Neural progenitor cell (in vitro differentiated cells): ENCODE results near the gene MARCHF3. TPM values are rescaled to one million over a fixed set of nuclear protein-coding genes. Genes with fewer than 3 reads are reported as not detected.

Experiments used
- DNase-seq: peaks from one replicate; pipeline ENCODE4 v3.0.0-alpha.2; 2016; ENCODE audit warnings: low spot score
- H2AFZ ChIP-seq: fragments of 200-600 bp; sonication (generic); replicated peaks from 2 replicates; pipeline ENCODE4 v1.6.1; 2016; ENCODE audit warnings: antibody characterized with exemption
- H3F3A ChIP-seq: fragments of 200-600 bp; sonication (generic); 2 replicates; pipeline ENCODE4 v1.6.1; 2016; ENCODE audit warnings: antibody characterized with exemption, low read depth
- H3K27ac ChIP-seq: fragments of 200-600 bp; sonication (generic); 2 replicates; pipeline ENCODE4 v1.5.1; 2016; ENCODE audit warnings: mild to moderate bottlenecking
- H3K27me3 ChIP-seq: fragments of 200-600 bp; sonication (generic); 2 replicates; pipeline ENCODE4 v1.6.1; 2016; ENCODE audit warnings: mild to moderate bottlenecking, moderate library complexity
- H3K36me3 ChIP-seq: fragments of 200-600 bp; sonication (generic); 2 replicates; pipeline ENCODE4 v1.5.1; 2016
- H3K4me1 ChIP-seq: fragments of 200-600 bp; sonication (generic); 2 replicates; pipeline ENCODE4 v1.6.1; 2016; ENCODE audit warnings: mixed run types
- H3K4me2 ChIP-seq: fragments of 200-600 bp; sonication (generic); 2 replicates; pipeline ENCODE4 v1.6.1; 2016
- H3K4me3 ChIP-seq: fragments of 200-600 bp; sonication (generic); 2 replicates; pipeline ENCODE4 v1.5.1; 2016
- H3K79me2 ChIP-seq: fragments of 200-600 bp; sonication (generic); 2 replicates; pipeline ENCODE4 v1.6.1; 2016; ENCODE audit warnings: low read depth
- H3K9ac ChIP-seq: fragments of 200-600 bp; sonication (generic); 2 replicates; pipeline ENCODE4 v1.6.1; 2016
- H3K9me3 ChIP-seq: fragments of 200-600 bp; sonication (generic); 2 replicates; pipeline ENCODE4 v1.5.1; 2016; ENCODE audit warnings: low read depth
- H4K20me1 ChIP-seq: fragments of 200-600 bp; sonication (generic); 2 replicates; pipeline ENCODE4 v1.6.1; 2016; ENCODE audit warnings: low read depth
- H3K27ac Mint-ChIP-seq: 3 replicates; pipeline ENCODE4 v1.8.0; 2021; ENCODE audit warnings: mixed read lengths
- H3K27me3 Mint-ChIP-seq: 2 replicates; pipeline ENCODE4 v1.8.0; 2022; ENCODE audit warnings: low read depth, mild to moderate bottlenecking, inconsistent platforms, moderate library complexity, mixed read lengths; ENCODE audit not compliant: insufficient read depth
- H3K36me3 Mint-ChIP-seq: 3 replicates; pipeline ENCODE4 v1.8.0; 2021; ENCODE audit warnings: mixed read lengths
- H3K4me1 Mint-ChIP-seq: 3 replicates; pipeline ENCODE4 v1.8.0; 2021; ENCODE audit warnings: mixed read lengths
- H3K4me3 Mint-ChIP-seq: 3 replicates; pipeline ENCODE4 v1.8.0; 2021; ENCODE audit warnings: mild to moderate bottlenecking, moderate library complexity, mixed read lengths
- H3K9me3 Mint-ChIP-seq: 3 replicates; pipeline ENCODE4 v1.8.0; 2020; ENCODE audit warnings: mixed read lengths
- EZH2 ChIP-seq: fragments of 200-600 bp; sonication (generic); IDR thresholded peaks from 2 replicates; pipeline ENCODE4 v1.6.1; 2017; ENCODE audit warnings: antibody characterized with exemption, mild to moderate bottlenecking, moderate library complexity
- EZH2phosphoT487 ChIP-seq: fragments of 200-600 bp; sonication (generic); IDR thresholded peaks from 2 replicates; pipeline ENCODE4 v1.6.1; 2017; ENCODE audit warnings: antibody characterized with exemption
- total RNA-seq: library from RNA; depleted of rRNA; stranded (reverse); fragments of >200 nt; gene quantifications from 2 replicates; pipeline ENCODE4 v1.2.3, GENCODE V29; 2015; ENCODE audit warnings: low replicate concordance
- TF ChIP-seq, protein P1 (sequence below): fragments of 200-600 bp; sonication (generic); IDR thresholded peaks from 2 replicates; pipeline ENCODE4 v1.5.1; 2017; ENCODE audit warnings: antibody characterized with exemption, mild to moderate bottlenecking

Gene MARCHF3
- total RNA-seq, 1 donor from 2014 or later = 6.1 TPM

DNA sequence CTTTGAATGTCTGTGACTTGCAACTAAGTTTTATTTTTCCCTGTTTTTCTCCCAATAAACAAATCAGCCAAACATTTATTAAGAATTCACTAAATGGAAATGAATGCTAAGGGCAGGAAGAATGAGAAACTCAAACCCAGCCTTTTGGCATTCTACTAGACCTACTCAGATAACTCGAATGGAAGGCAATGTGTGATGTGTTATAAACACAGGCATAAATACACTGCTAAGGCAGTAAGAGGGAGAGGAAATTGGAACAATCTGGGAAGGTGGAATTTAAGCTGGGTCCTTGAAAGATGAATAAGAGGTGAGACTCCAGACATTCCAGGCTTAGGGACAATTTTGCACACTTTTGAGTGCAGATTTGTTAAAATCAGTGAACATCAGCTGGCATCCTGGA, 34.7 kb downstream of the MARCHF3 start:
- Histone ChIP-seq H3K4me1 (no peaks in the 10 kb centered on the region), H3K4me3 (no peak overlapping the region), H3K27ac (no peak overlapping the region), H3K9ac (no peak overlapping the region), H2AFZ (no peak overlapping the region), H4K20me1 (no peaks in the 10 kb centered on the region), H3K27me3 (no peaks in the 10 kb centered on the region), H3F3A (no peaks in the 10 kb centered on the region), H3K79me2 (no peaks in the 10 kb centered on the region), H3K9me3 (no peaks in the 10 kb centered on the region), H3K4me2 (no peak overlapping the region), H3K36me3 (no peaks in the 10 kb centered on the region)
- Mint-ChIP-seq H3K9me3 (peaks cover 4% of the 10 kb centered on the region), H3K4me3 (no peak overlapping the region), H3K4me1 (no peaks in the 10 kb centered on the region), H3K27ac (no peak overlapping the region), H3K27me3 (no peaks in the 10 kb centered on the region), H3K36me3 (no peaks in the 10 kb centered on the region)
- TF ChIP-seq EZH2phosphoT487 (no peak), EZH2 (no peak)
- TF ChIP-seq, protein P1, sequence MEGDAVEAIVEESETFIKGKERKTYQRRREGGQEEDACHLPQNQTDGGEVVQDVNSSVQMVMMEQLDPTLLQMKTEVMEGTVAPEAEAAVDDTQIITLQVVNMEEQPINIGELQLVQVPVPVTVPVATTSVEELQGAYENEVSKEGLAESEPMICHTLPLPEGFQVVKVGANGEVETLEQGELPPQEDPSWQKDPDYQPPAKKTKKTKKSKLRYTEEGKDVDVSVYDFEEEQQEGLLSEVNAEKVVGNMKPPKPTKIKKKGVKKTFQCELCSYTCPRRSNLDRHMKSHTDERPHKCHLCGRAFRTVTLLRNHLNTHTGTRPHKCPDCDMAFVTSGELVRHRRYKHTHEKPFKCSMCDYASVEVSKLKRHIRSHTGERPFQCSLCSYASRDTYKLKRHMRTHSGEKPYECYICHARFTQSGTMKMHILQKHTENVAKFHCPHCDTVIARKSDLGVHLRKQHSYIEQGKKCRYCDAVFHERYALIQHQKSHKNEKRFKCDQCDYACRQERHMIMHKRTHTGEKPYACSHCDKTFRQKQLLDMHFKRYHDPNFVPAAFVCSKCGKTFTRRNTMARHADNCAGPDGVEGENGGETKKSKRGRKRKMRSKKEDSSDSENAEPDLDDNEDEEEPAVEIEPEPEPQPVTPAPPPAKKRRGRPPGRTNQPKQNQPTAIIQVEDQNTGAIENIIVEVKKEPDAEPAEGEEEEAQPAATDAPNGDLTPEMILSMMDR = no peak
- DNase-seq = no peak

DNA sequence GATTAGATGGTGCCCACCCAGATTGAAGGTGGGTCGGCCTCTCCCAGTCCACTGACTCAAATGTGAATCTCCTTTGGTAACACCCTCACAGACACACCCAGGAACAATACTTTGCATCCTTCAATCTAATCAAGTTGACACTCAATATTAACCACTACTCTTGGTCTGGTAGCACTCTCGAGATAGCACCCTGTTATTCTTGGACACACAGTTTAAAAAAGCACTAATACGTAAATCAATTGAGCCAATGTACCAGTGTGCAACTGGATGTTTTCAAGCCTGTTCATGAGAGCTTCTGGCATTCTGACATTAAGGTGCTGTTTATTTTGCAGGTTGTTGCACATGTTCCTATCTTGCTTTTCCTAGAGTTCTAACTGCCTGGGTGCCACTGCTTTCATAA, 35.3 kb downstream of the MARCHF3 start:
- no peaks in the 10 kb centered on the region for H3K36me3 Mint-ChIP-seq
- Histone ChIP-seq H3K4me2 (no peak overlapping the region), H3K4me1 (no peaks in the 10 kb centered on the region), H3F3A (no peaks in the 10 kb centered on the region), H3K36me3 (no peaks in the 10 kb centered on the region), H3K9ac (no peak overlapping the region), H4K20me1 (no peaks in the 10 kb centered on the region), H3K4me3 (no peak overlapping the region), H3K27me3 (no peaks in the 10 kb centered on the region), H3K27ac (no peak overlapping the region), H3K79me2 (no peaks in the 10 kb centered on the region), H2AFZ (no peak overlapping the region), H3K9me3 (no peaks in the 10 kb centered on the region)
- no peak overlapping the region for H3K27ac Mint-ChIP-seq
- H3K4me1 Mint-ChIP-seq = no peaks in the 10 kb centered on the region
- no peak overlapping the region for H3K4me3 Mint-ChIP-seq
- peaks cover 2% of the 10 kb centered on the region for H3K9me3 Mint-ChIP-seq
- no peaks in the 10 kb centered on the region for H3K27me3 Mint-ChIP-seq
- no peak for DNase-seq
- TF ChIP-seq EZH2 (no peak), EZH2phosphoT487 (no peak)
- TF ChIP-seq, protein P1 = no peak

DNA sequence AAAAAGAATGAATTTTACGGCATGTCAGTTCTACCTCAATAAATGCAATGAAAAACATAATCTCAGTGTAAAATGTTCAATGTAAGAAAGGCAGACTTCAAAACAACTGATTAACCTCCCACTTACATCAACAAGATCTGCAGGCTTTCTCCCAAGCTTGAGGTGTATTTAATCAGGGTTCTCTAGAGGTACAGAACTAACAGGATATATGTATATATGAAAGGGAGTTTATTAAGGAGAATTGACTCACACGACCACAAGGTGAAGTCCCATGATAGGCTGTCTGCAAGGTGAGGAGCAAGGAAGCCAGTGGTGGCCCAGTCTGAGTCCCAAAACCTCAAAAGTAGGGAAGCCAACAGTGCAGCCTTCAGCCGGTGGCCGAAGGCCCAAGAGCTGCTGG, 35.9 kb downstream of the MARCHF3 start:
- no peaks in the 10 kb centered on the region for H3K36me3 ChIP-seq
- no peaks in the 10 kb centered on the region for H3K4me1 Mint-ChIP-seq
- H3F3A ChIP-seq = no peaks in the 10 kb centered on the region
- no peaks in the 10 kb centered on the region for H4K20me1 ChIP-seq
- TF ChIP-seq EZH2 (no peak), EZH2phosphoT487 (no peak)
- TF ChIP-seq, protein P1 = no peak
- H3K79me2 ChIP-seq = no peaks in the 10 kb centered on the region
- H3K4me2 ChIP-seq = no peak overlapping the region
- H3K4me3 Mint-ChIP-seq = no peak overlapping the region
- no peak overlapping the region for H3K9ac ChIP-seq
- H3K4me3 ChIP-seq = no peak overlapping the region
- peaks cover 2% of the 10 kb centered on the region for H3K9me3 Mint-ChIP-seq
- no peaks in the 10 kb centered on the region for H3K36me3 Mint-ChIP-seq
- H3K9me3 ChIP-seq = no peaks in the 10 kb centered on the region
- H3K27me3 Mint-ChIP-seq = no peaks in the 10 kb centered on the region
- H3K27ac Mint-ChIP-seq = no peak overlapping the region
- no peak overlapping the region for H2AFZ ChIP-seq
- no peaks in the 10 kb centered on the region for H3K27me3 ChIP-seq
- H3K4me1 ChIP-seq = no peaks in the 10 kb centered on the region
- no peak overlapping the region for H3K27ac ChIP-seq
- no peak for DNase-seq
